ENCODE measurements around the gene RBM8A.

RBM8A gene

GRCh38 chr1:145916745-145917144 is 10.5 kb downstream of the RBM8A start:
- no peak for DNase-seq (ENCODE audit: low spot score)

DNA sequence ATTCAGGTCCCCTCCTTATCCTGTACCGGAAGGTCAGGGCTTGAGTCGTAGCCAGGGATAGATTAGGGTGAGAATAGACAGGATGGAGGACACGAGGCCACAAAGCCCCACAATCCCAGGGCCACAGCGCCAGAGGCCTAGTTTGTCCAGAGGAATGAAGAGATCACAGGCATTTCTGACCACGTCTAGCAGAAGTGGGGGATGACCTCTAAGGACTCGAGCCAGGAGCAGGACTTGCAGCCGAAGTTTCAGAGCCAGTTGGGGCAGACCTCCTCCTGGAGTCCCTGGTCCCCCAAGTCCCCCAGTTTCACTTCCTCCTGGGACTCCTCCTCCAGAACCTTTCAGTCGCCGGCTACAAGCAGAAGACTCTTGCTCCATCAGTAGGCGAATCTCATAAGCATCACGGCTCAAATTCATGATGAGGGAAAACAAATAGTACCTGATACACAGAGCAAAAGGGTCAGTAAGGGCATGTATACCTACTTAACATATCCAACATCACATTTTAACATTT is 15.1 kb downstream of the RBM8A start:
- no peak for DNase-seq (ENCODE audit: low spot score)

DNA sequence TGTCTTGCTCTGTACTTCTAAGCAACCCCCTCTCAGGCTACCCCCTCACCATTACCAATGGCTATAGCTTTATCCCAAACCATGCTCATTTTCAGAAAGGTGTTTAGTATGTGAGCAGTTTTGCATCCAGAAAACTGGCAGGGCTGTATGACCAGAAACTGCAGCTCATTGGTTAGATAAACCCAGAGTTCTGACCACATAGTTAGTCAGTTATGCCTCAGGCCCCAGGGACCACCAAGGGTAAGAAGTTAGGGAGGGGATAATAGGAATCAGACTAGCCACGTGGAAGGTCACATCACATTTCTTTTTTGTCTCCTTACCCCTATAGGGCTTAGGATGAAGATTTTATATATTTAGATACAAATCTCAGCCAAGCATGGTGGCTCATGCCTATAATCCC is 18.6 kb downstream of the RBM8A start:
- DNase-seq (ENCODE audit: low spot score) = no peak

GRCh38 chr1:145906954-145907753 is 20.1 kb downstream of the RBM8A start:
- DNase-seq (ENCODE audit: low spot score) = no peak

DNA sequence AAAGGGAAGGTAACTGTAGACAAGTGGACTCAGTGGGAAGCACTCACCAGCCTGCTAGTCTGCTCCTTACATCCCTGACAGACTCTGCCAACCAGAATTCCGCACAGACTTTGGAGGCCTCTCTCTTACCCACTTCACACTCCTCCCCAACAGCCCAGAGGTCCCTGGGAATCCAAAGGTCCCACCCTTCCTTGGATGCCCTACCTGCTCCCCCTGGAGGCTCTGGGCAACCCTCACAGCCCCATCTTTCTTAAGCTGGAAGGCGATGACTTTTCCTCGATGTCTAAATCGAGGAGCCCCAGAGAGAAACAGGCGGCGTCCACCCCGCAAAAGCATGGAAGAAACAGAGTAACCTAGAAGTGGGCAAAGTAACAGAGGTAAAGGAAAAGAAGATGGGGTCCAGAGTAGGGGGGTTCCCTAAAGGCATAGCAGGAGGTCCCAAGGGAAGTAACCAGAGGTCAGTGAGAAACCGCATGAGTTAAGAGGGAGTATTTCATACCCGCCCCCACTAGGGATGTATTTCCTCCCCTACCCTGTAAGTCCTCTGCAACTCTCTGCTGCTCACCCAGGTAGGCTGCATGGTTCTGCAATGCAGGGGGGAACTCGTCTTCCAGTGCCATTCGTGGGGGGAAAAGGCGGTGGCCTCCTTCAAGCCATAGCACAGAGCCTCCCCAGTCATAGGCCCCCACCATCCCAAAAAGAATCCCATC is 25.8 kb downstream of the RBM8A start:
- DNase-seq (ENCODE audit: low spot score) = no peak

- DNase-seq (ENCODE audit: low spot score) = no peak
Measured at GRCh38 chr1:145898756-145899155, 28.5 kb downstream of the RBM8A start.

GRCh38 chr1:145897969-145898368 is 29.3 kb downstream of the RBM8A start:
- DNase-seq (ENCODE audit: low spot score) = no peak

DNA sequence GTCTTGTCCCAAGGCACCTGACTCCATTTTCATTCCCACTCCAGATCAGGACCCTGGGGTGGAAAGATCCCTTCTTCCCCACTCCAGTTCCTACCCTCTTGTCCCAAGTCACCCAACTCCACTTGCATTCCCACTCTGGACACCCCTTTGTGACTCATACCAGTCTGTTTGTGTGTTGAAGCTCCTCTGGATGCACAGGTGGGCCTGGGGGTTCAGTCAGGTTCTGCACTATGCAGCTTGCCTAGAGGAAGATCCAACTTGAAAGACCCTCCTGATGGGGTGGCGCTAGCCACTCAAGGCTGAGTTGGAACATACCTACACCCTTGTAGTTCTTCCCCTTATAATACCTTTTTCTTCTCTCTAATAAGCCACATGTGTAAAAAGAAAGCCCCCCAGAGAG is 31.8 kb downstream of the RBM8A start:
- DNase-seq (ENCODE audit: low spot score) = no peak

GRCh38 chr1:145893306-145894055 is 33.8 kb downstream of the RBM8A start:
- no peak for DNase-seq (ENCODE audit: low spot score)

GRCh38 chr1:145892486-145893087 is 34.7 kb downstream of the RBM8A start:
- no peak for DNase-seq (ENCODE audit: low spot score)

- peak; percentile 93 for DNase-seq (ENCODE audit: low spot score)
Measured at GRCh38 chr1:145891587-145892485, 35.4 kb downstream of the RBM8A start.

- no peak for DNase-seq (ENCODE audit: low spot score)
Measured at GRCh38 chr1:145891143-145891542, 36.1 kb downstream of the RBM8A start.

GRCh38 chr1:145889722-145890121 is 37.6 kb downstream of the RBM8A start:
- no peak for DNase-seq (ENCODE audit: low spot score)

- no peak for DNase-seq (ENCODE audit: low spot score)
Measured at GRCh38 chr1:145887631-145888030, 39.7 kb downstream of the RBM8A start.

- DNase-seq (ENCODE audit: low spot score) = no peak
Measured at GRCh38 chr1:145886816-145887215, 40.5 kb downstream of the RBM8A start.

GRCh38 chr1:145886390-145886789 is 40.9 kb downstream of the RBM8A start:
- no peak for DNase-seq (ENCODE audit: low spot score)

DNA sequence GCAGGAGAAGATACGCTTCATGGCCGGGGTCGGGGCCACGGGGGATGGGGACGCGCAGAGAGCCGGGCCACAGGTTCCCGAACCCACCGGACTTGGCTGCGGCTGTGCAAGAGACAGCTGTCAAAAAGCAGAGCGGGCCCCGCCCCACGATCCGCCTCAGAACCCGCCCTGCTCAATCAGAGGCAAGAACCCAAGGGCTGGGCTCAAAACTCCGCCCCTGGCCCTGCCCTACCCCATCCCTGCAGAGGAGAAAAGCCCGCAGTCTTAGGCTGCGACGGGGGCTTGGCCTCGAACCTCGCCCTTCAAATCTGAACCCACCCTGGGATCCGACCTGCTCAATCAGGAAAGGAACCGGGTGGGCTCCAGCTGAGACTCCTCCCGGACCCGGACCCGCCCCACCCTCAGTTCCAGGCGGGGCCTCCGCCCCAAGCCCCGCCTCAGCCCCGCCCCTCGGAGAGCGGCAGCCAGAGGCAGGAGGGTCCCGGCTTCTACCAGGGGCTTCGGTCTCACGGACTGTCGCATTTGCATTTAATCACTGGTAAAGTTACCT is 41.5 kb downstream of the RBM8A start, which contains the start of gene ANKRD35:
TSS of gene ANKRD35 (minus strand) at position 129 of the 550 bp plus-strand sequence. CDS start at position 21, 108 bp downstream.
- DNase-seq (ENCODE audit: low spot score) = peak; percentile 86

GRCh38 chr1:145884675-145885074 is 42.6 kb downstream of the RBM8A start:
- DNase-seq (ENCODE audit: low spot score) = no peak

GRCh38 chr1:145879775-145880174 is 47.5 kb downstream of the RBM8A start:
- no peak for DNase-seq (ENCODE audit: low spot score)

GRCh38 chr1:145878724-145879123 is 48.6 kb downstream of the RBM8A start:
- no peak for DNase-seq (ENCODE audit: low spot score)
